ENCODE data around the gene TEX10.

The TEX10 gene

GRCh38 chr9:100306283-100306682 is 46.5 kb downstream of the TEX10 start:
- no peak overlapping the region for H3K27ac ChIP-seq (ENCODE audit: low read length)
- no peak overlapping the region for H3K4me3 ChIP-seq (ENCODE audit: low read depth in 1 of 2, low read length in 2 of 2)
- H3K9me3 ChIP-seq (ENCODE audit: control insufficient read depth in 1 of 2, low read length in 2 of 2): no peaks in the 10 kb centered on the region
- no peaks in the 10 kb centered on the region for H3K4me1 ChIP-seq (ENCODE audit: control insufficient read depth in 1 of 2, insufficient read depth in 2 of 2, low read length in 2 of 2)
- H3K36me3 ChIP-seq (ENCODE audit: control insufficient read depth in 1 of 2, insufficient read depth in 2 of 2, low read length in 2 of 2): peaks cover 26 to 36% of the 10 kb centered on the region in 2 donors
- no peaks in the 10 kb centered on the region for H3K27me3 ChIP-seq (ENCODE audit: low read depth, low read length)

GRCh38 chr9:100303747-100304146 is 49.0 kb downstream of the TEX10 start:
- Histone ChIP-seq H3K27me3 (ENCODE audit: low read depth, low read length) (no peaks in the 10 kb centered on the region), H3K9me3 (ENCODE audit: control insufficient read depth in 1 of 2, low read length in 2 of 2) (no peaks in the 10 kb centered on the region), H3K4me3 (ENCODE audit: low read depth in 1 of 2, low read length in 2 of 2) (no peak overlapping the region), H3K4me1 (ENCODE audit: control insufficient read depth in 1 of 2, insufficient read depth in 2 of 2, low read length in 2 of 2) (no peaks in the 10 kb centered on the region), H3K36me3 (ENCODE audit: control insufficient read depth in 1 of 2, insufficient read depth in 2 of 2, low read length in 2 of 2) (peaks cover 24 to 43% of the 10 kb centered on the region in 2 donors), H3K27ac (ENCODE audit: low read length) (no peak overlapping the region)

- Histone ChIP-seq H3K27ac (ENCODE audit: low read length) (no peak overlapping the region), H3K27me3 (ENCODE audit: low read depth, low read length) (no peaks in the 10 kb centered on the region), H3K4me1 (ENCODE audit: control insufficient read depth in 1 of 2, insufficient read depth in 2 of 2, low read length in 2 of 2) (no peaks in the 10 kb centered on the region), H3K36me3 (ENCODE audit: control insufficient read depth in 1 of 2, insufficient read depth in 2 of 2, low read length in 2 of 2) (peaks cover 35 to 78% of the 10 kb centered on the region in 2 donors), H3K4me3 (ENCODE audit: low read depth in 1 of 2, low read length in 2 of 2) (no peak overlapping the region), H3K9me3 (ENCODE audit: control insufficient read depth in 1 of 2, low read length in 2 of 2) (no peaks in the 10 kb centered on the region)
Observed at GRCh38 chr9:100298378-100298777, 54.4 kb downstream of the TEX10 start.

GRCh38 chr9:100296407-100296806 is 56.3 kb downstream of the TEX10 start:
- Histone ChIP-seq H3K4me3 (ENCODE audit: low read depth in 1 of 2, low read length in 2 of 2) (no peak overlapping the region), H3K9me3 (ENCODE audit: control insufficient read depth in 1 of 2, low read length in 2 of 2) (no peaks in the 10 kb centered on the region), H3K4me1 (ENCODE audit: control insufficient read depth in 1 of 2, insufficient read depth in 2 of 2, low read length in 2 of 2) (no peaks in the 10 kb centered on the region), H3K27me3 (ENCODE audit: low read depth, low read length) (no peaks in the 10 kb centered on the region), H3K36me3 (ENCODE audit: control insufficient read depth in 1 of 2, insufficient read depth in 2 of 2, low read length in 2 of 2) (peaks cover 41 to 79% of the 10 kb centered on the region in 2 donors), H3K27ac (ENCODE audit: low read length) (no peak overlapping the region)

GRCh38 chr9:100295240-100295639 is 57.5 kb downstream of the TEX10 start:
- Histone ChIP-seq H3K36me3 (ENCODE audit: control insufficient read depth in 1 of 2, insufficient read depth in 2 of 2, low read length in 2 of 2) (peaks cover 34 to 77% of the 10 kb centered on the region in 2 donors), H3K27me3 (ENCODE audit: low read depth, low read length) (no peaks in the 10 kb centered on the region), H3K4me1 (ENCODE audit: control insufficient read depth in 1 of 2, insufficient read depth in 2 of 2, low read length in 2 of 2) (no peaks in the 10 kb centered on the region), H3K4me3 (ENCODE audit: low read depth in 1 of 2, low read length in 2 of 2) (no peak overlapping the region), H3K9me3 (ENCODE audit: control insufficient read depth in 1 of 2, low read length in 2 of 2) (no peaks in the 10 kb centered on the region), H3K27ac (ENCODE audit: low read length) (no peak overlapping the region)

GRCh38 chr9:100294806-100295205 is 57.9 kb downstream of the TEX10 start:
- no peaks in the 10 kb centered on the region for H3K4me1 ChIP-seq (ENCODE audit: control insufficient read depth in 1 of 2, insufficient read depth in 2 of 2, low read length in 2 of 2)
- no peaks in the 10 kb centered on the region for H3K9me3 ChIP-seq (ENCODE audit: control insufficient read depth in 1 of 2, low read length in 2 of 2)
- H3K27me3 ChIP-seq (ENCODE audit: low read depth, low read length): no peaks in the 10 kb centered on the region
- H3K27ac ChIP-seq (ENCODE audit: low read length): no peak overlapping the region
- peaks cover 34 to 78% of the 10 kb centered on the region in 2 donors for H3K36me3 ChIP-seq (ENCODE audit: control insufficient read depth in 1 of 2, insufficient read depth in 2 of 2, low read length in 2 of 2)
- no peak overlapping the region for H3K4me3 ChIP-seq (ENCODE audit: low read depth in 1 of 2, low read length in 2 of 2)

GRCh38 chr9:100294341-100294740 is 58.4 kb downstream of the TEX10 start:
- Histone ChIP-seq H3K27me3 (ENCODE audit: low read depth, low read length) (no peaks in the 10 kb centered on the region), H3K36me3 (ENCODE audit: control insufficient read depth in 1 of 2, insufficient read depth in 2 of 2, low read length in 2 of 2) (peaks cover 36 to 78% of the 10 kb centered on the region in 2 donors), H3K4me3 (ENCODE audit: low read depth in 1 of 2, low read length in 2 of 2) (no peak overlapping the region), H3K9me3 (ENCODE audit: control insufficient read depth in 1 of 2, low read length in 2 of 2) (no peaks in the 10 kb centered on the region), H3K27ac (ENCODE audit: low read length) (no peak overlapping the region), H3K4me1 (ENCODE audit: control insufficient read depth in 1 of 2, insufficient read depth in 2 of 2, low read length in 2 of 2) (no peaks in the 10 kb centered on the region)

- Histone ChIP-seq H3K36me3 (ENCODE audit: control insufficient read depth in 1 of 2, insufficient read depth in 2 of 2, low read length in 2 of 2) (peaks cover 26 to 85% of the 10 kb centered on the region in 2 donors), H3K27ac (ENCODE audit: low read length) (no peak overlapping the region), H3K9me3 (ENCODE audit: control insufficient read depth in 1 of 2, low read length in 2 of 2) (peaks cover 0 to 4% of the 10 kb centered on the region in 2 donors), H3K4me3 (ENCODE audit: low read depth in 1 of 2, low read length in 2 of 2) (no peak overlapping the region), H3K27me3 (ENCODE audit: low read depth, low read length) (no peaks in the 10 kb centered on the region), H3K4me1 (ENCODE audit: control insufficient read depth in 1 of 2, insufficient read depth in 2 of 2, low read length in 2 of 2) (no peaks in the 10 kb centered on the region)
Observed at GRCh38 chr9:100292414-100292813, 60.3 kb downstream of the TEX10 start.

- Histone ChIP-seq H3K9me3 (ENCODE audit: control insufficient read depth in 1 of 2, low read length in 2 of 2) (peaks cover 0 to 7% of the 10 kb centered on the region in 2 donors), H3K4me3 (ENCODE audit: low read depth in 1 of 2, low read length in 2 of 2) (no peak overlapping the region), H3K27ac (ENCODE audit: low read length) (no peak overlapping the region), H3K4me1 (ENCODE audit: control insufficient read depth in 1 of 2, insufficient read depth in 2 of 2, low read length in 2 of 2) (no peaks in the 10 kb centered on the region), H3K27me3 (ENCODE audit: low read depth, low read length) (no peaks in the 10 kb centered on the region), H3K36me3 (ENCODE audit: control insufficient read depth in 1 of 2, insufficient read depth in 2 of 2, low read length in 2 of 2) (peaks cover 22 to 78% of the 10 kb centered on the region in 2 donors)
Observed at GRCh38 chr9:100290714-100291113, 62.0 kb downstream of the TEX10 start.

- H3K27ac ChIP-seq (ENCODE audit: low read length): no peak overlapping the region
- H3K4me1 ChIP-seq (ENCODE audit: control insufficient read depth in 1 of 2, insufficient read depth in 2 of 2, low read length in 2 of 2): no peaks in the 10 kb centered on the region
- no peak overlapping the region for H3K4me3 ChIP-seq (ENCODE audit: low read depth in 1 of 2, low read length in 2 of 2)
- no peaks in the 10 kb centered on the region for H3K27me3 ChIP-seq (ENCODE audit: low read depth, low read length)
- H3K9me3 ChIP-seq (ENCODE audit: control insufficient read depth in 1 of 2, low read length in 2 of 2): peaks cover 7 to 8% of the 10 kb centered on the region in 2 donors
- peaks cover 29 to 70% of the 10 kb centered on the region in 2 donors for H3K36me3 ChIP-seq (ENCODE audit: control insufficient read depth in 1 of 2, insufficient read depth in 2 of 2, low read length in 2 of 2)
Observed at GRCh38 chr9:100287186-100287585, 65.6 kb downstream of the TEX10 start.

- peaks cover 7 to 8% of the 10 kb centered on the region in 2 donors for H3K9me3 ChIP-seq (ENCODE audit: control insufficient read depth in 1 of 2, low read length in 2 of 2)
- H3K27ac ChIP-seq (ENCODE audit: low read length): no peak overlapping the region
- no peaks in the 10 kb centered on the region for H3K4me1 ChIP-seq (ENCODE audit: control insufficient read depth in 1 of 2, insufficient read depth in 2 of 2, low read length in 2 of 2)
- peaks cover 21 to 60% of the 10 kb centered on the region in 2 donors for H3K36me3 ChIP-seq (ENCODE audit: control insufficient read depth in 1 of 2, insufficient read depth in 2 of 2, low read length in 2 of 2)
- no peaks in the 10 kb centered on the region for H3K27me3 ChIP-seq (ENCODE audit: low read depth, low read length)
- H3K4me3 ChIP-seq (ENCODE audit: low read depth in 1 of 2, low read length in 2 of 2): no peak overlapping the region
Observed at GRCh38 chr9:100286257-100286656, 66.5 kb downstream of the TEX10 start.

- H3K4me1 ChIP-seq (ENCODE audit: control insufficient read depth in 1 of 2, insufficient read depth in 2 of 2, low read length in 2 of 2): no peaks in the 10 kb centered on the region
- H3K9me3 ChIP-seq (ENCODE audit: control insufficient read depth in 1 of 2, low read length in 2 of 2): peaks cover 7 to 8% of the 10 kb centered on the region in 2 donors
- H3K27ac ChIP-seq (ENCODE audit: low read length): no peak overlapping the region
- no peaks in the 10 kb centered on the region for H3K27me3 ChIP-seq (ENCODE audit: low read depth, low read length)
- peaks cover 21 to 57% of the 10 kb centered on the region in 2 donors for H3K36me3 ChIP-seq (ENCODE audit: control insufficient read depth in 1 of 2, insufficient read depth in 2 of 2, low read length in 2 of 2)
- H3K4me3 ChIP-seq (ENCODE audit: low read depth in 1 of 2, low read length in 2 of 2): no peak overlapping the region
Observed at GRCh38 chr9:100285601-100286000, 67.1 kb downstream of the TEX10 start.

Data from muscle layer of duodenum (tissue), 2 donors.